Right cardiac atrium (tissue), 5 donors: Measurements from ENCODE around the gene FAIM2. TPM values are rescaled to one million over a fixed set of nuclear protein-coding genes. Genes with fewer than 3 reads are reported as not detected.

Experiments
- ATAC-seq, 2 donors: fragments of 200-7000 bp; cut with Tn5 transposase; one replicate each; pipeline versions ENCODE4 v1.8.0 to v1.9.1; 2020; ENCODE audit warnings: moderate library complexity in 2 of 2, mild to moderate bottlenecking in 1 of 2
- DNase-seq, 3 donors: peaks; one replicate each; pipeline ENCODE4 v3.0.0-alpha.2; 2020
- H3K27ac ChIP-seq: one replicate; pipeline ENCODE4 v1.5.1; 2013; ENCODE audit warnings: mild to moderate bottlenecking, low read length, control low read depth, moderate library complexity
- H3K27me3 ChIP-seq: one replicate; pipeline ENCODE4 v1.6.1; 2013; ENCODE audit not compliant: control insufficient read depth, insufficient read depth
- H3K4me1 ChIP-seq: one replicate; pipeline ENCODE4 v1.6.1; 2013; ENCODE audit warnings: low read length; ENCODE audit not compliant: control insufficient read depth, insufficient read depth
- H3K4me3 ChIP-seq: one replicate; pipeline ENCODE4 v1.5.1; 2013; ENCODE audit warnings: low read length, control low read depth
- H3K9me3 ChIP-seq: one replicate; pipeline ENCODE4 v1.6.1; 2013; ENCODE audit warnings: low read length; ENCODE audit not compliant: control insufficient read depth
- WGBS: extraction: QIAGEN DNeasy Blood & Tissue Kit; methylation state at CpG from one replicate; pipeline ENCODE4 v1.1.7; 2013; 5-methylcytosine and 5-hydroxymethylcytosine counted together
- intact Hi-C, 4 donors: fragments of 100-400 bp; cut with DNase I; formaldehyde crosslinking; loops; one replicate each; pipeline versions ENCODE4 v1.11.0 to v1.14.0; 2022 to 2023
- polyA plus RNA-seq: library from polyadenylated mRNA; stranded (reverse); fragments of 200-250 nt; gene quantifications from one replicate; pipeline ENCODE4 v1.2.3, GENCODE V29; 2013
- total RNA-seq, 4 donors: library from RNA; stranded (reverse); fragmentation: NEBNext Ultra II Directional; extraction: Animal tissue kit (Norgen Biotek cat#: 25700); gene quantifications; one replicate each; pipeline ENCODE4 v1.2.1, GENCODE V29; 2021
- donor health status: healthy with polysubstance abuse.
- donor health status: DM: no; HTN: yes; CAD: no.
- donor health status: DM: no; HTN: no; CAD: no.
- donor health status: DM: no; HTN: yes; CAD: no; lungs with severe emphysema.
- donor health status: DM: yes; HTN: yes; CAD: no.

Gene FAIM2
- total and polyA plus RNA-seq, 5 donors, result 10.4 to 37.4 (median 23.7) TPM

- ATAC-seq (no peak), DNase-seq (peak in 1 of 3 donors; percentile 72)
- Histone ChIP-seq H3K4me1 (peaks cover 4% of the 10 kb centered on the region), H3K9me3 (no peaks in the 10 kb centered on the region), H3K27ac (no peak overlapping the region), H3K4me3 (no peak overlapping the region), H3K27me3 (no peaks in the 10 kb centered on the region)
- intact Hi-C loops, result no loop called here
- WGBS, result 73% methylated on average over 8 of the region's 8 CpGs
Observed at GRCh38 chr12:49916129-49916919, 12.6 kb upstream of the FAIM2 start.

DNA sequence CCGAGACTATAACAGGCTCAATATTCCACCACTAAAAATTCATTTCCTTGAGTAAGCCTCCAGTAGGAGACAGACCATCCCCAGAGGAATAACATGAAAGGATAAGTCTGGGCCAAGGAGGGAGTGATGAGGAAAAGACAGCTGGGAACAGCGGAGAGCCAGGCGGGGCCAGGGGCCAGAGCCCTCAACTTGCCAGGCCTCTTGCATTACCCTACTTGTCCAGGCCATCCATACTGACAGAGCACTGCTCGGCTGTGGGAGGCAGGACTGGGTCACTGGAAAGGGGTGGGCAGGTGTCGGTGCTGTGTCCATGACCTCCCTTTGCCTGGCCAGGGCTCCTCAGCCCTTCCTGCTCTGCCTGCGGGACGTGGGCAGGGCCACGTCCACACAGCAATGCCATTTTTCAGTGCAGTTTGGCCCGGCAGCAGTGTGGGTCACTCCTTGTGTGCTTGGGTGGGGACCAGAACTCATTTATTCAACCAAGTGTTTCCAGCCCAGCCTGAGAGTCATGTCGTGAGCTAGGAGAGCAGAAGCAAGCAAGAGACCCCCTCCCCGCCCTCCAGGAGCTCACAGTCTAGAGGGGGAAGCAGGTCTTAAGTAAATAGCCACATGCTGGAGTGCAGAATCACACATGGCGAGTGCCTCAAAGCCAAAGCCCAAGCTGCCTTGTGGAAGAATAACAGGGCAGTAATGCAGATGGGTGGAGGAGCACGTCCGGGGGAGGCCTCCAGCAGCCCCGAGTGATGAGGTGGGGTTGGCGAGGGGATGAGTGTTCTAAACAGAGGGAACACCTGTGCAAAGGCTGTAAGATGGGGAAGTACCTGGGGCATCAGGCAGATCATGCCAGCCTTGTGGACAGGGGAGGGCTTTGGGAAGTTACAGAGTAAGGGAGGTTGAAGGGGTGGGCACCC lies 8.9 kb upstream of the FAIM2 start:
- no peak overlapping the region for H3K4me3 ChIP-seq
- DNase-seq, result peak; percentile 73 to 89 (median 89)
- intact Hi-C loops, result no loop called here
- no peaks in the 10 kb centered on the region for H3K9me3 ChIP-seq
- H3K27me3 ChIP-seq, result no peaks in the 10 kb centered on the region
- no peak overlapping the region for H3K27ac ChIP-seq
- peaks cover 4% of the 10 kb centered on the region for H3K4me1 ChIP-seq
- peak; percentile 87 to 91 for ATAC-seq
- 65% methylated on average over 16 of the region's 16 CpGs for whole genome bisulfite sequencing

GRCh38 chr12:49911213-49911605 lies 7.5 kb upstream of the FAIM2 start:
- no peak overlapping the region for H3K27ac ChIP-seq
- no peak overlapping the region for H3K4me3 ChIP-seq
- H3K9me3 ChIP-seq, result no peaks in the 10 kb centered on the region
- intact Hi-C loops, result no loop called here
- DNase-seq (peak in 1 of 3 donors; percentile 9), ATAC-seq (peak in 1 of 2 donors; percentile 6)
- no peaks in the 10 kb centered on the region for H3K27me3 ChIP-seq
- 90% methylated on average over 2 of the region's 2 CpGs for WGBS
- peaks cover 4% of the 10 kb centered on the region for H3K4me1 ChIP-seq

DNA sequence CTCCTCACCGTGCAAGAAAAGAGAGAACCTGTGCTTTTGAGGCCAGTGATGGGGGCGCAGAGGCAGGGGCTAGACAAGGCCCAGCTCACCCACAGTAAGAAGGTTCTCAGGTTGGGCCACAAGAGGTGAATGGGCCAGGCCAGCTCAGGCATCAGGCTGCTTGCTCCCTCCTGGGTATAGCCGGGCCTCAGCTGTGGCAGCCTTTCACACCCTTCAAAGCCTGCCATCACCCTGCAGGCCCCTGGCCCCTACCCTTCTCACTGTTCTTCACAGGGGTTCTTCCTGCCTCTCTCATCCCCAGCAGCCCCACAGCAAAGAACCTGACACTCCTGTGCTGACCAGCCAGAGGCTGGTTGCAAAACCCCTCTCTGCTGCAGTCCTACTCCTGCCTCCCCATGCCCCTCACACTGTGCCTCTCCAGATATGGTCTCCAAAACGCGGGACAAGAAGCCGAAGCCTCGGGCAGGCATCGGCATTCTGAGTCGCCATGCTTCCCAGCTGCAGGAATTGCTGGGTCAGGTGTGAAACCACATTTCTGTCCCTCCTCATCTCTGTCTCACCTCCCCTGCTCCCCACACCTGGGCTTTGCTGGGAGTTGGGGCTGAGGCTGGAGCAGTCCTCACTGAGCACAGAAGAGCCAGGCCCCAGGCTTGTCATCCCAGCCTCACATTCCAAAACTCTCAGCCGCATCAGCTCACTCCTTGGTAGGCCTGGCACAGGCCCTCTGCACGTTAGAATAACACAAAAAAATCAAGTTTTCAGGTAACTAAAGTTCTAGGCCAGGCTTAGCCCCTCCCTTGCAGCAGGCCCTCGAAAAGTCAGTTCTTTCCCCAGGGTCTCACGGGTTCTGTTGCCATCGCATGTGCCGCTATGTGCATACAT lies 6.9 kb upstream of the FAIM2 start:
- H3K27me3 ChIP-seq, result no peaks in the 10 kb centered on the region
- ATAC-seq (no peak), DNase-seq (peak in 1 of 3 donors; percentile 35)
- no peaks in the 10 kb centered on the region for H3K9me3 ChIP-seq
- H3K4me3 ChIP-seq, result no peak overlapping the region
- H3K27ac ChIP-seq, result no peak overlapping the region
- intact Hi-C loops, result no loop called here
- 87% methylated on average over 15 of the region's 15 CpGs for WGBS
- H3K4me1 ChIP-seq, result peaks cover 4% of the 10 kb centered on the region

GRCh38 chr12:49909826-49910225 lies 6.1 kb upstream of the FAIM2 start:
- H3K27ac ChIP-seq, result no peak overlapping the region
- H3K27me3 ChIP-seq, result no peaks in the 10 kb centered on the region
- intact Hi-C loops, result no loop called here
- 76% methylated on average over 16 of the region's 16 CpGs for WGBS
- H3K4me3 ChIP-seq, result no peak overlapping the region
- peaks cover 4% of the 10 kb centered on the region for H3K4me1 ChIP-seq
- no peaks in the 10 kb centered on the region for H3K9me3 ChIP-seq
- ATAC-seq (peak in 1 of 2 donors; percentile 25), DNase-seq (peak in 1 of 3 donors; percentile 58)

GRCh38 chr12:49909356-49909755 lies 5.7 kb upstream of the FAIM2 start:
- ATAC-seq (no peak), DNase-seq (peak in 1 of 3 donors; percentile 24)
- WGBS, result 91% methylated on average over 4 of the region's 4 CpGs
- no peaks in the 10 kb centered on the region for H3K27me3 ChIP-seq
- no peak overlapping the region for H3K27ac ChIP-seq
- H3K9me3 ChIP-seq, result no peaks in the 10 kb centered on the region
- no peak overlapping the region for H3K4me3 ChIP-seq
- intact Hi-C loops, result no loop called here
- H3K4me1 ChIP-seq, result peaks cover 2% of the 10 kb centered on the region

DNA sequence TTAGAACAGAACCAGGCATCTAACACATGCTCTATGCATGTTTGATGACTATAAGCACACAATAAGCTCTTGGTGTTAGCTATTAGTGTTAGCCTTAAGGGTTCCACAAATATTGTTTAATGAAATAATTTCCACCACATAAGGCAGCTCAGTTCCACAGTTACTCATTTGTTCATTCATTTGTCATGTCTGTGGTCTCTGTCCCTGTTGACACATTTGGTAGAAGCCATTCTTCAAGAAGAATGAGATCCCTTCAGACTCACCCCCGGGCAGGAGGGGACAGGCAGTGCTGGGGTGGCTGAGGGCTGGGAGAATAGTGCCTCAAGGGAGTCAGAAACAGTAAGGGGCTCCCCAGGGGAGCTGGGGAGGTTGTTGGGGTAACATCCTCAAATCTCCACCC lies 3.7 kb upstream of the FAIM2 start:
- Histone ChIP-seq H3K4me1 (no peaks in the 10 kb centered on the region), H3K9me3 (no peaks in the 10 kb centered on the region), H3K27ac (no peak overlapping the region), H3K4me3 (no peak overlapping the region), H3K27me3 (no peaks in the 10 kb centered on the region)
- 90% methylated on average over 1 of the region's 1 CpG for whole genome bisulfite sequencing
- DNase-seq (no peak), ATAC-seq (no peak)
- intact Hi-C loops, result no loop called here

GRCh38 chr12:49905718-49906314 lies 2.1 kb upstream of the FAIM2 start:
- H3K9me3 ChIP-seq, result no peaks in the 10 kb centered on the region
- peak in 1 of 3 donors; percentile 3 for DNase-seq
- ATAC-seq, result no peak
- no peaks in the 10 kb centered on the region for H3K27me3 ChIP-seq
- intact Hi-C loops, result no loop called here
- H3K4me3 ChIP-seq, result no peak overlapping the region
- H3K4me1 ChIP-seq, result no peaks in the 10 kb centered on the region
- H3K27ac ChIP-seq, result no peak overlapping the region
- WGBS, result 97% methylated on average over 7 of the region's 7 CpGs

- Histone ChIP-seq H3K27me3 (no peaks in the 10 kb centered on the region), H3K4me3 (no peak overlapping the region), H3K9me3 (no peaks in the 10 kb centered on the region), H3K27ac (no peak overlapping the region), H3K4me1 (no peaks in the 10 kb centered on the region)
- DNase-seq (peak; percentile 54 to 72 (median 57)), ATAC-seq (peak; percentile 2 to 10)
- intact Hi-C loops, result no loop called here
- WGBS, result 70% methylated on average over 11 of the region's 11 CpGs
Observed at GRCh38 chr12:49904601-49905000, 901 bp upstream of the FAIM2 start.

GRCh38 chr12:49903351-49903699 lies 375 bp downstream of the FAIM2 start:
- DNase-seq (peak in 1 of 3 donors; percentile 58), ATAC-seq (peak in 1 of 2 donors; percentile 1)
- Histone ChIP-seq H3K27me3 (no peaks in the 10 kb centered on the region), H3K4me3 (peak overlapping the region; percentile 34), H3K27ac (peak overlapping the region; percentile 0), H3K9me3 (no peaks in the 10 kb centered on the region), H3K4me1 (no peaks in the 10 kb centered on the region)
- WGBS, result 48% methylated on average over 12 of the region's 12 CpGs
- intact Hi-C loops, result no loop called here
